Aorta (tissue), 5 donors: ENCODE data around the gene WBP2. TPM values are rescaled to one million over a fixed set of nuclear protein-coding genes. Genes with fewer than 3 reads are reported as not detected.

Source experiments
- ATAC-seq: fragments of 200-7000 bp; cut with Tn5 transposase; one replicate; pipeline ENCODE4 v1.9.1; 2022; ENCODE audit warnings: moderate library complexity; ENCODE audit not compliant: low FRiP score
- DNase-seq, 2 donors: peaks; one replicate each; pipeline ENCODE4 v3.0.0-alpha.2; 2020
- H3K27ac ChIP-seq, 2 donors: one replicate each; pipeline ENCODE4 v1.5.1; 2013; ENCODE audit warnings: low read length in 2 of 2, mild to moderate bottlenecking in 2 of 2, moderate library complexity in 2 of 2, control low read depth in 1 of 2, inconsistent platforms in 1 of 2, low read depth in 1 of 2
- H3K27me3 ChIP-seq, 2 donors: one replicate each; pipeline ENCODE4 v1.6.1; 2013; ENCODE audit warnings: control low read depth in 1 of 2, low read length in 1 of 2, mild to moderate bottlenecking in 1 of 2, moderate library complexity in 1 of 2; ENCODE audit not compliant: insufficient read depth in 2 of 2, control insufficient read depth in 1 of 2
- H3K36me3 ChIP-seq, 2 donors: one replicate each; pipeline ENCODE4 v1.6.1; 2013; ENCODE audit warnings: control low read depth in 1 of 2, low read length in 1 of 2, mild to moderate bottlenecking in 1 of 2; ENCODE audit not compliant: insufficient read depth in 2 of 2, control insufficient read depth in 1 of 2
- H3K4me1 ChIP-seq, 2 donors: one replicate each; pipeline ENCODE4 v1.6.1; 2013; ENCODE audit warnings: low read length in 2 of 2, control low read depth in 1 of 2, mild to moderate bottlenecking in 1 of 2, moderate library complexity in 1 of 2; ENCODE audit not compliant: insufficient read depth in 2 of 2, control insufficient read depth in 1 of 2
- H3K4me3 ChIP-seq, 2 donors: one replicate each; pipeline ENCODE4 v1.5.1; 2013; ENCODE audit warnings: low read length in 2 of 2, control low read depth in 1 of 2, mild to moderate bottlenecking in 1 of 2
- H3K9me3 ChIP-seq: one replicate; pipeline ENCODE4 v1.6.1; 2013; ENCODE audit warnings: mild to moderate bottlenecking, low read length; ENCODE audit not compliant: control insufficient read depth
- WGBS, 2 donors: extraction: QIAGEN DNeasy Blood & Tissue Kit; methylation state at CpG; one replicate each; pipeline ENCODE4 v1.1.7; 2013; 5-methylcytosine and 5-hydroxymethylcytosine counted together
- intact Hi-C, 2 donors: fragments of 100-400 bp; cut with DNase I; formaldehyde crosslinking; loops; one replicate each; pipeline versions ENCODE4 v1.14.2 to v1.15.0; 2022
- polyA plus RNA-seq, 2 donors: library from polyadenylated mRNA; stranded (reverse); fragments of 200-250 nt; gene quantifications; one replicate each; pipeline ENCODE4 v1.2.3, GENCODE V29; 2013
- total RNA-seq, 2 donors: library from RNA; stranded (reverse); fragmentation: NEBNext Ultra II Directional; extraction: Animal tissue kit (Norgen Biotek cat#: 25700); gene quantifications; one replicate each; pipeline ENCODE4 v1.2.1, GENCODE V29; 2021
- donor health status: healthy with polysubstance abuse.
- donor health status: Bipolar disorder and iron deficiency.
- donor health status: DM: no; HTN: no; CAD: no.
- donor health status: DM: no; HTN: no; CAD: no.
- donor health status: DM: yes; HTN: yes; CAD: no.

WBP2 gene
- total and polyA plus RNA-seq, 4 donors, result 54.6 to 123 (median 113) TPM

GRCh38 chr17:75878174-75878998 is 23.3 kb upstream of the WBP2 start, which contains the start of gene TRIM47:
TRIM47 (minus strand) TSS chr17:75878581; CDS start chr17:75878548, 33 bp downstream.
- DNase-seq, result peak; percentile 87 to 91
- H3K36me3 ChIP-seq, result no peaks in the 10 kb centered on the region
- ATAC-seq, result peak; percentile 76
- H3K4me3 ChIP-seq, result peak within 1 kb of the TSS; percentile 4 to 88
- WGBS, 2 donors, result 1% methylated on average over 69 to 87 of the region's 87 CpGs
- H3K4me1 ChIP-seq, result peaks cover 0 to 3% of the 10 kb centered on the region in 2 donors
- peak within 1 kb of the TSS; percentile 59 to 79 for H3K27ac ChIP-seq
- intact Hi-C loops, result loop anchor here in 1 of 2 donors (5.0 kb wide), 2 partner anchors 101 to 361 kb away; partner anchors contain the start of genes CASKIN2 and TSEN54
- H3K9me3 ChIP-seq, result no peaks in the 10 kb centered on the region
- no peaks in the 10 kb centered on the region for H3K27me3 ChIP-seq

GRCh38 chr17:75877752-75878173 is 22.6 kb upstream of the WBP2 start:
- 0 to 1% methylated on average over 35 to 56 of the region's 56 CpGs for WGBS, 2 donors
- peaks cover 0 to 3% of the 10 kb centered on the region in 2 donors for H3K4me1 ChIP-seq
- H3K36me3 ChIP-seq, result no peaks in the 10 kb centered on the region
- DNase-seq (peak; percentile 84 to 92), ATAC-seq (peak; percentile 64)
- intact Hi-C loops, result loop anchor here in 1 of 2 donors (1.0 to 5.0 kb wide), 3 partner anchors 22 to 360 kb away; partner anchors contain the start of genes CASKIN2, TSEN54 and WBP2
- H3K4me3 ChIP-seq, result peak overlapping the region; percentile 4 to 88
- H3K9me3 ChIP-seq, result no peaks in the 10 kb centered on the region
- H3K27ac ChIP-seq, result peak overlapping the region; percentile 59 to 79
- no peaks in the 10 kb centered on the region for H3K27me3 ChIP-seq

- no peaks in the 10 kb centered on the region for H3K27me3 ChIP-seq
- DNase-seq (peak; percentile 96 to 99), ATAC-seq (peak; percentile 81)
- intact Hi-C loops, result loop anchor here in 1 of 2 donors (1.0 to 5.0 kb wide), 3 partner anchors 22 to 360 kb away; partner anchors contain the start of genes CASKIN2, TSEN54 and WBP2
- no peaks in the 10 kb centered on the region for H3K9me3 ChIP-seq
- no peaks in the 10 kb centered on the region for H3K36me3 ChIP-seq
- WGBS, 2 donors, result 0 to 2% methylated on average over 35 to 41 of the region's 41 CpGs
- H3K4me1 ChIP-seq, result peaks cover 0 to 3% of the 10 kb centered on the region in 2 donors
- H3K27ac ChIP-seq, result peak overlapping the region; percentile 37 to 90
- H3K4me3 ChIP-seq, result peak overlapping the region; percentile 4 to 88
Measured at GRCh38 chr17:75876938-75877751, 22.0 kb upstream of the WBP2 start.

GRCh38 chr17:75876190-75876937 is 21.2 kb upstream of the WBP2 start:
- intact Hi-C loops, result loop anchor here in 1 of 2 donors (5.0 kb wide), 2 partner anchors 99 to 359 kb away; partner anchors contain the start of genes CASKIN2 and TSEN54
- H3K36me3 ChIP-seq, result no peaks in the 10 kb centered on the region
- no peak for ATAC-seq
- no peaks in the 10 kb centered on the region for H3K9me3 ChIP-seq
- DNase-seq, result peak; percentile 82 to 83
- 7 to 9% methylated on average over 26 of the region's 26 CpGs for WGBS, 2 donors
- peak overlapping the region in 1 of 2 donors; percentile 6 for H3K4me3 ChIP-seq
- peak overlapping the region; percentile 34 to 90 for H3K27ac ChIP-seq
- peaks cover 0 to 3% of the 10 kb centered on the region in 2 donors for H3K4me1 ChIP-seq
- H3K27me3 ChIP-seq, result no peaks in the 10 kb centered on the region

- 6 to 10% methylated on average over 5 of the region's 5 CpGs for WGBS, 2 donors
- peak overlapping the region; percentile 29 to 90 for H3K27ac ChIP-seq
- peaks cover 0 to 3% of the 10 kb centered on the region in 2 donors for H3K4me1 ChIP-seq
- peak; percentile 27 for ATAC-seq
- H3K27me3 ChIP-seq, result no peaks in the 10 kb centered on the region
- no peak for DNase-seq
- no peaks in the 10 kb centered on the region for H3K36me3 ChIP-seq
- intact Hi-C loops, result loop anchor here in 1 of 2 donors (5.0 kb wide), 2 partner anchors 99 to 359 kb away; partner anchors contain the start of genes CASKIN2 and TSEN54
- H3K4me3 ChIP-seq, result no peak overlapping the region
- no peaks in the 10 kb centered on the region for H3K9me3 ChIP-seq
Measured at GRCh38 chr17:75875940-75876189, 20.7 kb upstream of the WBP2 start.

- H3K4me1 ChIP-seq, result peaks cover 0 to 3% of the 10 kb centered on the region in 2 donors
- 21% methylated on average over 18 of the region's 18 CpGs for WGBS, 2 donors
Measured at GRCh38 chr17:75875182-75875939, 20.2 kb upstream of the WBP2 start.

GRCh38 chr17:75874323-75875181 is 19.4 kb upstream of the WBP2 start:
- peaks cover 0 to 3% of the 10 kb centered on the region in 2 donors for H3K4me1 ChIP-seq
- 70 to 77% methylated on average over 36 to 38 of the region's 38 CpGs for WGBS, 2 donors
- no peak overlapping the region for H3K4me3 ChIP-seq
- peak overlapping the region; percentile 20 to 90 for H3K27ac ChIP-seq
- ATAC-seq (no peak), DNase-seq (peak; percentile 44 to 78)
- no peaks in the 10 kb centered on the region for H3K9me3 ChIP-seq
- H3K27me3 ChIP-seq, result no peaks in the 10 kb centered on the region
- no peaks in the 10 kb centered on the region for H3K36me3 ChIP-seq
- intact Hi-C loops, result loop anchor here in 1 of 2 donors (5.0 kb wide), 2 partner anchors 97 to 357 kb away; partner anchors contain the start of genes CASKIN2 and TSEN54

More at GRCh38 chr17:75875182-75875939, 20.2 kb upstream of the WBP2 start:
- Histone ChIP-seq H3K4me3 (no peak overlapping the region), H3K36me3 (no peaks in the 10 kb centered on the region), H3K9me3 (no peaks in the 10 kb centered on the region), H3K27me3 (no peaks in the 10 kb centered on the region), H3K27ac (peak overlapping the region; percentile 29 to 90)
- ATAC-seq (peak; percentile 2), DNase-seq (peak; percentile 88 to 89)
- intact Hi-C loops, result loop anchor here in 1 of 2 donors (5.0 kb wide), 2 partner anchors 98 to 358 kb away; partner anchors contain the start of genes CASKIN2 and TSEN54
